Thyroid gland (tissue), 4 donors: ENCODE data around the gene ZNF285.

Experiments used
- CTCF ChIP-seq, 6 experiments: fragments of 200-600 bp in 3 of 6; fragments of 450-650 bp in 3 of 6; sonication (generic) in 3 of 6; IDR thresholded peaks; one replicate each; pipeline ENCODE4 v1.5.1; 2016 to 2019; ENCODE audit warnings: antibody characterized with exemption in 6 of 6, mild to moderate bottlenecking in 2 of 6, inconsistent platforms in 1 of 6, moderate library complexity in 1 of 6
- POLR2A ChIP-seq, 2 donors: fragments of 450-650 bp; IDR thresholded peaks; one replicate each; pipeline ENCODE4 v1.6.1; 2017; ENCODE audit warnings: antibody characterized with exemption in 2 of 2, mild to moderate bottlenecking in 2 of 2, moderate library complexity in 1 of 2

GRCh38 chr19:44435441-44435840, 34.0 kb upstream of the ZNF285 start:
- TF ChIP-seq POLR2A (IDR thresholded peaks at IDR 0.05) (no peak), CTCF (IDR thresholded peaks at IDR 0.05) (no peak)
